MCF 10A (cell line): Measurements from ENCODE around the gene DPP6. TPM values are rescaled to one million over a fixed set of nuclear protein-coding genes. Genes with fewer than 3 reads are reported as not detected.

Experiments
- BruUV-seq: library from RNA; stranded (reverse); fragments of 400-500 nt; replicated peaks from 2 replicates; lab custom pipeline; 2021; lab: Mats Ljungman, UMichigan
- CTCF ChIA-PET: fragments of 300-600 bp; sonication (Branson Sonifier 250); formaldehyde crosslinking; extraction: SDS; loops from one replicate; lab custom pipeline; 2021; ENCODE audit warnings: antibody characterized with exemption, inconsistent platforms; lab: Yijun Ruan, JAX
- POLR2A ChIA-PET: fragments of 300-600, 350-650 bp; sonication (Branson Sonifier 250); formaldehyde crosslinking; extraction: SDS; loops from one replicate; lab custom pipeline; 2020; ENCODE audit warnings: antibody characterized with exemption, inconsistent platforms; lab: Yijun Ruan, JAX
- DNase-seq: peaks from one replicate; pipeline ENCODE4 v3.0.0-alpha.2; 2018; ENCODE audit not compliant: unreplicated experiment
- H3K27ac Mint-ChIP-seq: one replicate; pipeline ENCODE4 v1.8.0; 2022; ENCODE audit warnings: mild to moderate bottlenecking, low read depth, mixed read lengths; ENCODE audit not compliant: unreplicated experiment
- H3K27me3 Mint-ChIP-seq: one replicate; pipeline ENCODE4 v1.8.0; 2022; ENCODE audit warnings: mixed read lengths; ENCODE audit not compliant: insufficient read depth, unreplicated experiment
- H3K36me3 Mint-ChIP-seq: one replicate; pipeline ENCODE4 v1.8.0; 2022; ENCODE audit warnings: mild to moderate bottlenecking, moderate library complexity, mixed read lengths; ENCODE audit not compliant: insufficient read depth, unreplicated experiment
- H3K4me1 Mint-ChIP-seq: one replicate; pipeline ENCODE4 v1.8.0; 2022; ENCODE audit warnings: mixed read lengths; ENCODE audit not compliant: insufficient read depth, unreplicated experiment
- H3K4me3 Mint-ChIP-seq: one replicate; pipeline ENCODE4 v1.8.0; 2022; ENCODE audit warnings: mild to moderate bottlenecking, moderate library complexity, mixed read lengths; ENCODE audit not compliant: unreplicated experiment
- H3K9me3 Mint-ChIP-seq: one replicate; pipeline ENCODE4 v1.8.0; 2022; ENCODE audit warnings: mixed read lengths; ENCODE audit not compliant: unreplicated experiment
- intact Hi-C: fragments of 100-400 bp; cut with micrococcal nuclease; formaldehyde crosslinking; loops from 2 replicates; pipeline ENCODE4 v1.14.1; 2022
- total RNA-seq: library from RNA; stranded (reverse); gene quantifications from 2 replicates; pipeline ENCODE4 v1.2.3, GENCODE V29; 2022
- TF ChIP-seq, protein P1 (sequence below): fragments of 200-600 bp; IDR thresholded peaks from one replicate; pipeline ENCODE4 v1.8.0; 2022; ENCODE audit warnings: antibody characterized with exemption, mild to moderate bottlenecking; ENCODE audit not compliant: unreplicated experiment

Gene DPP6
- total RNA-seq, 1 experiment from 2014 or later: not detected

GRCh38 chr7:154627646-154628290 is 575.6 kb downstream of the DPP6 start:
- peaks cover 6% of the 10 kb centered on the region for H3K36me3 Mint-ChIP-seq
- CTCF ChIA-PET: interaction anchor here (0.6 to 1.2 kb wide), 3 partner anchors 9 to 946 kb away, joined by 3 read pairs; no protein-coding TSS in a partner anchor
- intact Hi-C loops: no loop called here
- POLR2A ChIA-PET: no interaction called here
- no peaks in the 10 kb centered on the region for H3K4me1 Mint-ChIP-seq
- no TSS peak for BruUV-seq
- peaks cover 55% of the 10 kb centered on the region for H3K9me3 Mint-ChIP-seq
- TF ChIP-seq, protein P1, sequence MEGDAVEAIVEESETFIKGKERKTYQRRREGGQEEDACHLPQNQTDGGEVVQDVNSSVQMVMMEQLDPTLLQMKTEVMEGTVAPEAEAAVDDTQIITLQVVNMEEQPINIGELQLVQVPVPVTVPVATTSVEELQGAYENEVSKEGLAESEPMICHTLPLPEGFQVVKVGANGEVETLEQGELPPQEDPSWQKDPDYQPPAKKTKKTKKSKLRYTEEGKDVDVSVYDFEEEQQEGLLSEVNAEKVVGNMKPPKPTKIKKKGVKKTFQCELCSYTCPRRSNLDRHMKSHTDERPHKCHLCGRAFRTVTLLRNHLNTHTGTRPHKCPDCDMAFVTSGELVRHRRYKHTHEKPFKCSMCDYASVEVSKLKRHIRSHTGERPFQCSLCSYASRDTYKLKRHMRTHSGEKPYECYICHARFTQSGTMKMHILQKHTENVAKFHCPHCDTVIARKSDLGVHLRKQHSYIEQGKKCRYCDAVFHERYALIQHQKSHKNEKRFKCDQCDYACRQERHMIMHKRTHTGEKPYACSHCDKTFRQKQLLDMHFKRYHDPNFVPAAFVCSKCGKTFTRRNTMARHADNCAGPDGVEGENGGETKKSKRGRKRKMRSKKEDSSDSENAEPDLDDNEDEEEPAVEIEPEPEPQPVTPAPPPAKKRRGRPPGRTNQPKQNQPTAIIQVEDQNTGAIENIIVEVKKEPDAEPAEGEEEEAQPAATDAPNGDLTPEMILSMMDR: no peak
- no peak overlapping the region for H3K27ac Mint-ChIP-seq
- H3K27me3 Mint-ChIP-seq: no peaks in the 10 kb centered on the region
- no peak overlapping the region for H3K4me3 Mint-ChIP-seq
- DNase-seq: no peak

DNA sequence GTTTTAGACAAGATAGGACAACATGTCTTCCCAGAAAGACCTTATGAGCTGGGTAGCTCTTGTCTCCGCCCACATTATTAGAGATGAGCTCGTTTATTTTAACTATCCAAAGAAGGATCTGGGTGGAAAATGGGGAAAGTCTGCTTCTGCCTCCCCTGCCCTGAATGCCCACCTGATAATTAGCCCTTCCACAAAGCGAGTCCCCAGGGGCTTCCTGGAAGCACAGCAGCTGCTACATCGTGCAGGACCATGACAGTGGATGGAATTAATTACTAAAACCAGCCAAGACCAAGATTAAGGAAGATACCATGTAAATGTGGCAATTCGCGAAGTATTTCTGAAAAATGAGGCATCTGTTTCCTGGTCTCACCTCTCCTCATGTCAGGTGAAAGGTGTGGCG is 576.4 kb downstream of the DPP6 start:
- no peak for DNase-seq
- H3K36me3 Mint-ChIP-seq: peaks cover 6% of the 10 kb centered on the region
- peaks cover 50% of the 10 kb centered on the region for H3K9me3 Mint-ChIP-seq
- ChIA-PET POLR2A (no interaction called here), CTCF (interaction anchor here (1.0 to 1.2 kb wide), 2 partner anchors 10 to 12 kb away, joined by 3 read pairs; no protein-coding TSS in a partner anchor)
- H3K4me3 Mint-ChIP-seq: no peak overlapping the region
- no peak overlapping the region for H3K27ac Mint-ChIP-seq
- intact Hi-C loops: no loop called here
- TF ChIP-seq, protein P1: no peak
- no peaks in the 10 kb centered on the region for H3K4me1 Mint-ChIP-seq
- H3K27me3 Mint-ChIP-seq: no peaks in the 10 kb centered on the region
- BruUV-seq: no TSS peak

DNA sequence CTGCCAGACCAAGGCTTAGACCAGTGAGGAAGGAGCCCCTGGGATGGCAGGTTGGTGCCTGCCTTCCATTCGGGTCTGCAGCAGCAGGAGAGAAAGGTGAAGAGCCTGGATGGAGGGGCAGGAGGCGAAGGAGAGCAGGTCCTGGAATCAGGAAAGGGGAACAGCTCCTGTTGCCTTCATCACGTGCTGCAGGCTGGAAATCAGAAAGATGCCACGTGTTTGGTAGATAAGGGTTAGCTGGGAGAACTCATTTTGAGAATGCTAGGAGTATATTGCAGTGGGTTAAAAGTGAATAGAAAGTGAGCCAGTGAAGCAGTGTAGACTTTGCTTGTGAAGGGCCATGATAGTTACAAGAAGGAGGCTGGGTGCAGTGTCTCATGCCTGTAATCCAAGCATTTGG is 579.0 kb downstream of the DPP6 start:
- CTCF ChIA-PET: interaction anchor here (2.7 kb wide), 1 partner anchor 9 kb away, joined by 10 read pairs; no protein-coding TSS in a partner anchor
- no peaks in the 10 kb centered on the region for H3K4me1 Mint-ChIP-seq

GRCh38 chr7:154633641-154634040 is 581.4 kb downstream of the DPP6 start:
- Mint-ChIP-seq H3K27ac (no peak overlapping the region), H3K9me3 (peaks cover 40% of the 10 kb centered on the region), H3K4me3 (no peak overlapping the region), H3K4me1 (no peaks in the 10 kb centered on the region), H3K36me3 (no peaks in the 10 kb centered on the region), H3K27me3 (no peaks in the 10 kb centered on the region)
- ChIA-PET POLR2A (no interaction called here), CTCF (interaction anchor here (0.7 kb wide), 1 partner anchor 38 kb away, joined by 3 read pairs; no protein-coding TSS in a partner anchor)
- intact Hi-C loops: no loop called here
- no TSS peak for BruUV-seq
- TF ChIP-seq, protein P1: no peak
- DNase-seq: no peak

More for the DNA sequence above, 579.0 kb downstream of the DPP6 start:
- Mint-ChIP-seq H3K27me3 (no peaks in the 10 kb centered on the region), H3K9me3 (peaks cover 43% of the 10 kb centered on the region), H3K4me3 (no peak overlapping the region), H3K27ac (no peak overlapping the region), H3K36me3 (no peaks in the 10 kb centered on the region)
- no TSS peak for BruUV-seq
- intact Hi-C loops: no loop called here
- POLR2A ChIA-PET: no interaction called here
- DNase-seq: no peak
- TF ChIP-seq, protein P1: no peak
